ENCODE measurements around the gene GRIP2.

- TF ChIP-seq CTCF (tag by site-specific recombination; IDR thresholded peaks at IDR 0.05): no peak
- no peak for TF ChIP-seq SP2 (tag by site-specific recombination; IDR thresholded peaks at IDR 0.05)
- no peak for TF ChIP-seq ZNF362 (tag by site-specific recombination; IDR thresholded peaks at IDR 0.05)
- TF ChIP-seq ZNF510 (tag by site-specific recombination; IDR thresholded peaks at IDR 0.05; ENCODE audit: insufficient replicate concordance): no peak
- TF ChIP-seq ZNF394 (tag by site-specific recombination; IDR thresholded peaks at IDR 0.05; ENCODE audit: borderline replicate concordance): no peak
- TF ChIP-seq ZNF670 (tag by site-specific recombination; IDR thresholded peaks at IDR 0.05; ENCODE audit: low read depth): no peak
- TF ChIP-seq ZNF18 (tag by site-specific recombination; IDR thresholded peaks at IDR 0.05): no peak
- TF ChIP-seq ZBTB26 (tag by site-specific recombination; optimal IDR thresholded peaks at IDR 0.05): no peak
- TF ChIP-seq ZSCAN5A (tag by site-specific recombination; IDR thresholded peaks at IDR 0.05): no peak
- no peak for TF ChIP-seq KLF10 (tag by site-specific recombination; IDR thresholded peaks at IDR 0.05)
- no peak for TF ChIP-seq ZNF416 (tag by site-specific recombination; IDR thresholded peaks at IDR 0.05)
Observed at GRCh38 chr3:14558029-14558428, 17.9 kb upstream of the GRIP2 start.
